C4-2B (cell line): ENCODE data around the gene HADH.

Experiments
- H3K27ac ChIP-seq: fragments of 450-650 bp; 2 replicates; pipeline ENCODE4 v1.5.1; 2017
- ZFX ChIP-seq: fragments of 450-650 bp; IDR thresholded peaks from 2 replicates; pipeline ENCODE4 v1.6.1; 2017
- TF ChIP-seq, protein P1 (sequence below): fragments of 450-650 bp; conservative IDR thresholded peaks from 2 replicates; pipeline ENCODE4 v1.5.1; 2017; ENCODE audit warnings: mild to moderate bottlenecking

The HADH gene

GRCh38 chr4:108060686-108061321, 71.1 kb downstream of the HADH start:
- no peak overlapping the region for H3K27ac ChIP-seq
- TF ChIP-seq, protein P1, sequence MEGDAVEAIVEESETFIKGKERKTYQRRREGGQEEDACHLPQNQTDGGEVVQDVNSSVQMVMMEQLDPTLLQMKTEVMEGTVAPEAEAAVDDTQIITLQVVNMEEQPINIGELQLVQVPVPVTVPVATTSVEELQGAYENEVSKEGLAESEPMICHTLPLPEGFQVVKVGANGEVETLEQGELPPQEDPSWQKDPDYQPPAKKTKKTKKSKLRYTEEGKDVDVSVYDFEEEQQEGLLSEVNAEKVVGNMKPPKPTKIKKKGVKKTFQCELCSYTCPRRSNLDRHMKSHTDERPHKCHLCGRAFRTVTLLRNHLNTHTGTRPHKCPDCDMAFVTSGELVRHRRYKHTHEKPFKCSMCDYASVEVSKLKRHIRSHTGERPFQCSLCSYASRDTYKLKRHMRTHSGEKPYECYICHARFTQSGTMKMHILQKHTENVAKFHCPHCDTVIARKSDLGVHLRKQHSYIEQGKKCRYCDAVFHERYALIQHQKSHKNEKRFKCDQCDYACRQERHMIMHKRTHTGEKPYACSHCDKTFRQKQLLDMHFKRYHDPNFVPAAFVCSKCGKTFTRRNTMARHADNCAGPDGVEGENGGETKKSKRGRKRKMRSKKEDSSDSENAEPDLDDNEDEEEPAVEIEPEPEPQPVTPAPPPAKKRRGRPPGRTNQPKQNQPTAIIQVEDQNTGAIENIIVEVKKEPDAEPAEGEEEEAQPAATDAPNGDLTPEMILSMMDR, result no peak
- TF ChIP-seq ZFX, result no peak

DNA sequence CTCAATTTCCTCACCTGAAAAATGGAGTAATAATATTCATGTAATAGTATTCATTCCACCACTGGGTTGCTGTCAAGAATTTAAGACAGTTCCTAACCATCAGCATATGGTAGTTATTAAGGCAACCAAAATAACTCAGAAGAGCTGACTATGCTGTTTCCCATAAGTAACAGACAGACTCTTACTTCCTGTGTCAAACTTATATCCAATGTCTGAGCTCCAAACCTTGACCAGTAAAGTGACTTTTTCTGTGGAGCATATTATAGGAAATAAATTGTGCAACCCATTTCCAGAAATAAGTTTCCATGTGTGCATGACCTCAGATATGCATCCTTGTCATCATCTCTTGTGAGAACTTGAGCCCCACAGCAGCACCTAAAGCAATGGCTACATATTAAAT, 78.8 kb downstream of the HADH start:
- no peak overlapping the region for H3K27ac ChIP-seq
- TF ChIP-seq ZFX, result no peak
- TF ChIP-seq, protein P1, result no peak

GRCh38 chr4:108070775-108071174, 81.1 kb downstream of the HADH start:
- TF ChIP-seq, protein P1, result no peak
- TF ChIP-seq ZFX, result no peak
- H3K27ac ChIP-seq, result no peak overlapping the region

- TF ChIP-seq, protein P1, result no peak
- TF ChIP-seq ZFX, result no peak
- no peak overlapping the region for H3K27ac ChIP-seq
Measured at GRCh38 chr4:108072300-108072699, 82.6 kb downstream of the HADH start.

- H3K27ac ChIP-seq, result no peak overlapping the region
- TF ChIP-seq, protein P1, result no peak
- no peak for TF ChIP-seq ZFX
Measured at GRCh38 chr4:108078024-108078733, 88.5 kb downstream of the HADH start.

DNA sequence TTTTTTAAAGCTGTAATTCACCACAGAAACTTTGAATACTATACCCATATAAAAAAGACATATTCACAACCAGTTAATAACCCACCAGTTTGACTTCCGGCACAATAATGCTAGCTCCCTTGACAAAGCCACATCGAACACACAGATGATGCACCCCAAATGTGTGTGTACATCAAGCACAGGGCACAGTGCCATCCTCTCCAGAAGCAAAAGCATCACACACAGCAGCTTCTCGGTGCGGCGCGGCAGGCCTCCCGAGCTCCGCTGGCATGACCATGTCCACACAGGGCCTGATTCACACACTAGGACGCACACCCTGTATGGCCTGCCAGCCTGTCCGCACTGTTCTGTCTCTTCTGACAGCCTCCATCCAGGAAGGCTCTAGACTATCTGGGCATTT, 91.1 kb downstream of the HADH start:
- H3K27ac ChIP-seq, result no peak overlapping the region
- TF ChIP-seq, protein P1, result no peak
- TF ChIP-seq ZFX, result no peak

DNA sequence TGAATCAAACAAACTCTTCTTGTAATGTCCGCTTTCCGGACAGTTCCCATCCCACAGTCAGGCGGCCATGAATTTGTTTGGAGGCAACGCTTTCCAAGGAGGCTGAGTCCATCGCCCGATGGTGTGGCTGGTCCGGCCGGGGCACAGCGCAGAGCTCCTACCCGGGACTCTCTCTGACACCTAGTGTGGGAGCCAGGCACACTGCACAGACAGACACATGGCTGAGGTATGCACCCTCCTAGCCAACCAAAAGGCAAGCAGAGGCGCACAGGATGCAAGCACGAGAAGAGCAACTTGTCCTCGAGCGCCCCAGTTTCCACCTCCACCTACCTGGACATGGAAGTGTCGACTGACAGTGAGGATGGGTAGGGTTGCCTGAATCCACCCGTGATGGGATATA, 91.6 kb downstream of the HADH start:
- TF ChIP-seq, protein P1, result no peak
- no peak for TF ChIP-seq ZFX
- H3K27ac ChIP-seq, result no peak overlapping the region
